BLaER1 (cell line): ENCODE results near the gene EPM2AIP1.

Experiments used
- H3K27ac ChIP-seq: shearing (Covaris generic); formaldehyde crosslinking; 2 replicates; pipeline ENCODE4 v1.8.1; 2022
- H3K27me3 ChIP-seq: shearing (Covaris generic); formaldehyde crosslinking; 2 replicates; pipeline ENCODE4 v1.8.1; 2022
- H3K36me3 ChIP-seq: shearing (Covaris generic); formaldehyde crosslinking; 2 replicates; pipeline ENCODE4 v1.8.1; 2022
- H3K4me1 ChIP-seq: shearing (Covaris generic); formaldehyde crosslinking; 2 replicates; pipeline ENCODE4 v1.8.1; 2022
- H3K4me2 ChIP-seq: shearing (Covaris generic); formaldehyde crosslinking; 2 replicates; pipeline ENCODE4 v1.8.1; 2022
- H3K4me3 ChIP-seq: shearing (Covaris generic); formaldehyde crosslinking; 2 replicates; pipeline ENCODE4 v1.8.1; 2022
- H3K9ac ChIP-seq: shearing (Covaris generic); formaldehyde crosslinking; 2 replicates; pipeline ENCODE4 v1.8.1; 2022
- H3K9me3 ChIP-seq: shearing (Covaris generic); formaldehyde crosslinking; 2 replicates; pipeline ENCODE4 v1.8.1; 2022
- H4K20me1 ChIP-seq: shearing (Covaris generic); formaldehyde crosslinking; 2 replicates; pipeline ENCODE4 v1.8.1; 2022
- Cebpa-rat ChIP-seq: shearing (Covaris generic); IDR thresholded peaks from 2 replicates; pipeline ENCODE4 v1.8.1; 2022

EPM2AIP1 gene

GRCh38 chr3:36993326-36994283 is 674 bp upstream of the EPM2AIP1 start, which contains the start of gene MLH1:
MLH1 (plus strand) TSS chr3:36993518; CDS start chr3:36993548, 30 bp downstream.
- peak within 1 kb of the TSS; percentile 70 for H3K4me3 ChIP-seq
- peak within 1 kb of the TSS; percentile 87 for H3K9ac ChIP-seq
- H3K4me2 ChIP-seq = peak within 1 kb of the TSS; percentile 85
- peak within 1 kb of the TSS; percentile 93 for H3K27ac ChIP-seq
- peaks cover 45% of the 10 kb centered on the region for H3K4me1 ChIP-seq
- peaks cover 24% of the 10 kb centered on the region for H3K9me3 ChIP-seq
- TF ChIP-seq Cebpa-rat = peak; percentile 54; the same call in 1 of the 2 replicates
- H3K27me3 ChIP-seq = no peaks in the 10 kb centered on the region
- peaks cover 67% of the 10 kb centered on the region for H3K36me3 ChIP-seq
- peaks cover 12% of the 10 kb centered on the region; the same call in 1 of the 2 replicates for H4K20me1 ChIP-seq

- Histone ChIP-seq H3K27ac (peak overlapping the region; percentile 93), H3K9me3 (peaks cover 24% of the 10 kb centered on the region), H3K4me2 (peak overlapping the region; percentile 85), H3K36me3 (peaks cover 64% of the 10 kb centered on the region), H3K4me1 (peaks cover 49% of the 10 kb centered on the region), H4K20me1 (peaks cover 22% of the 10 kb centered on the region; the same call in 1 of the 2 replicates), H3K9ac (peak overlapping the region; percentile 87), H3K4me3 (peak overlapping the region; percentile 70), H3K27me3 (no peaks in the 10 kb centered on the region)
- no peak for TF ChIP-seq Cebpa-rat
Measured at GRCh38 chr3:36991923-36992805, 767 bp downstream of the EPM2AIP1 start.

GRCh38 chr3:36991147-36991546 is 1.8 kb downstream of the EPM2AIP1 start:
- H3K36me3 ChIP-seq = peaks cover 63% of the 10 kb centered on the region
- H3K27ac ChIP-seq = no peak overlapping the region
- no peak overlapping the region for H3K9ac ChIP-seq

GRCh38 chr3:36989568-36989967 is 3.4 kb downstream of the EPM2AIP1 start:
- Histone ChIP-seq H4K20me1 (peaks cover 22% of the 10 kb centered on the region; the same call in 1 of the 2 replicates), H3K27ac (no peak overlapping the region), H3K4me2 (peak overlapping the region; percentile 85), H3K36me3 (peaks cover 65% of the 10 kb centered on the region), H3K4me3 (no peak overlapping the region; the same call in 1 of the 2 replicates), H3K9me3 (peaks cover 24% of the 10 kb centered on the region), H3K27me3 (no peaks in the 10 kb centered on the region), H3K9ac (no peak overlapping the region), H3K4me1 (peaks cover 43% of the 10 kb centered on the region)
- no peak for TF ChIP-seq Cebpa-rat

More at GRCh38 chr3:36991147-36991546, 1.8 kb downstream of the EPM2AIP1 start:
- peak overlapping the region; percentile 85 for H3K4me2 ChIP-seq
- H3K4me3 ChIP-seq = peak overlapping the region; percentile 70; the same call in 1 of the 2 replicates
- H3K27me3 ChIP-seq = no peaks in the 10 kb centered on the region
- TF ChIP-seq Cebpa-rat = no peak
- peaks cover 24% of the 10 kb centered on the region for H3K9me3 ChIP-seq
- H3K4me1 ChIP-seq = peaks cover 49% of the 10 kb centered on the region
- peaks cover 22% of the 10 kb centered on the region; the same call in 1 of the 2 replicates for H4K20me1 ChIP-seq

- TF ChIP-seq Cebpa-rat = no peak
- Histone ChIP-seq H4K20me1 (peaks cover 22% of the 10 kb centered on the region; the same call in 1 of the 2 replicates), H3K27me3 (no peaks in the 10 kb centered on the region), H3K4me3 (no peak overlapping the region), H3K4me2 (peak overlapping the region; percentile 85), H3K27ac (no peak overlapping the region), H3K9me3 (peaks cover 24% of the 10 kb centered on the region), H3K4me1 (peaks cover 38% of the 10 kb centered on the region), H3K9ac (no peak overlapping the region), H3K36me3 (peaks cover 70% of the 10 kb centered on the region)
Measured at GRCh38 chr3:36989005-36989404, 3.9 kb downstream of the EPM2AIP1 start.

- Histone ChIP-seq H3K27me3 (no peaks in the 10 kb centered on the region), H3K9ac (no peak overlapping the region), H3K27ac (no peak overlapping the region), H3K4me2 (peak overlapping the region; percentile 85; the same call in 1 of the 2 replicates), H3K36me3 (peaks cover 77% of the 10 kb centered on the region), H3K9me3 (peaks cover 24% of the 10 kb centered on the region), H3K4me3 (no peak overlapping the region), H3K4me1 (peaks cover 38% of the 10 kb centered on the region), H4K20me1 (peaks cover 22% of the 10 kb centered on the region; the same call in 1 of the 2 replicates)
- TF ChIP-seq Cebpa-rat = no peak
Measured at GRCh38 chr3:36988356-36988755, 4.6 kb downstream of the EPM2AIP1 start.

- H3K36me3 ChIP-seq = peaks cover 61% of the 10 kb centered on the region
- no peaks in the 10 kb centered on the region for H4K20me1 ChIP-seq
- H3K27me3 ChIP-seq = no peaks in the 10 kb centered on the region
- H3K9me3 ChIP-seq = peaks cover 47% of the 10 kb centered on the region
- H3K4me3 ChIP-seq = no peak overlapping the region
- no peaks in the 10 kb centered on the region for H3K4me1 ChIP-seq
- H3K9ac ChIP-seq = no peak overlapping the region
- no peak overlapping the region for H3K4me2 ChIP-seq
- H3K27ac ChIP-seq = no peak overlapping the region
- no peak for TF ChIP-seq Cebpa-rat
Measured at GRCh38 chr3:36981006-36981405, 11.9 kb downstream of the EPM2AIP1 start.

GRCh38 chr3:36973139-36973538 is 19.8 kb downstream of the EPM2AIP1 start:
- peaks cover 30% of the 10 kb centered on the region for H3K4me1 ChIP-seq

GRCh38 chr3:36972163-36972562 is 20.8 kb downstream of the EPM2AIP1 start:
- Histone ChIP-seq H3K4me2 (no peak overlapping the region), H3K27ac (no peak overlapping the region)

More at GRCh38 chr3:36973139-36973538, 19.8 kb downstream of the EPM2AIP1 start:
- Histone ChIP-seq H3K27me3 (no peaks in the 10 kb centered on the region), H3K4me2 (no peak overlapping the region), H3K36me3 (peaks cover 10% of the 10 kb centered on the region; the same call in 1 of the 2 replicates), H3K27ac (no peak overlapping the region), H3K9me3 (peaks cover 8% of the 10 kb centered on the region), H4K20me1 (no peaks in the 10 kb centered on the region), H3K4me3 (no peak overlapping the region), H3K9ac (no peak overlapping the region)
- TF ChIP-seq Cebpa-rat = no peak

More at GRCh38 chr3:36972163-36972562, 20.8 kb downstream of the EPM2AIP1 start:
- Histone ChIP-seq H3K9me3 (peaks cover 8% of the 10 kb centered on the region), H3K4me1 (peaks cover 30% of the 10 kb centered on the region), H4K20me1 (no peaks in the 10 kb centered on the region), H3K36me3 (peaks cover 10% of the 10 kb centered on the region; the same call in 1 of the 2 replicates), H3K27me3 (no peaks in the 10 kb centered on the region), H3K4me3 (no peak overlapping the region), H3K9ac (no peak overlapping the region)
- TF ChIP-seq Cebpa-rat = no peak
